ENCODE data around the gene FBXL19.

The FBXL19 gene

DNA sequence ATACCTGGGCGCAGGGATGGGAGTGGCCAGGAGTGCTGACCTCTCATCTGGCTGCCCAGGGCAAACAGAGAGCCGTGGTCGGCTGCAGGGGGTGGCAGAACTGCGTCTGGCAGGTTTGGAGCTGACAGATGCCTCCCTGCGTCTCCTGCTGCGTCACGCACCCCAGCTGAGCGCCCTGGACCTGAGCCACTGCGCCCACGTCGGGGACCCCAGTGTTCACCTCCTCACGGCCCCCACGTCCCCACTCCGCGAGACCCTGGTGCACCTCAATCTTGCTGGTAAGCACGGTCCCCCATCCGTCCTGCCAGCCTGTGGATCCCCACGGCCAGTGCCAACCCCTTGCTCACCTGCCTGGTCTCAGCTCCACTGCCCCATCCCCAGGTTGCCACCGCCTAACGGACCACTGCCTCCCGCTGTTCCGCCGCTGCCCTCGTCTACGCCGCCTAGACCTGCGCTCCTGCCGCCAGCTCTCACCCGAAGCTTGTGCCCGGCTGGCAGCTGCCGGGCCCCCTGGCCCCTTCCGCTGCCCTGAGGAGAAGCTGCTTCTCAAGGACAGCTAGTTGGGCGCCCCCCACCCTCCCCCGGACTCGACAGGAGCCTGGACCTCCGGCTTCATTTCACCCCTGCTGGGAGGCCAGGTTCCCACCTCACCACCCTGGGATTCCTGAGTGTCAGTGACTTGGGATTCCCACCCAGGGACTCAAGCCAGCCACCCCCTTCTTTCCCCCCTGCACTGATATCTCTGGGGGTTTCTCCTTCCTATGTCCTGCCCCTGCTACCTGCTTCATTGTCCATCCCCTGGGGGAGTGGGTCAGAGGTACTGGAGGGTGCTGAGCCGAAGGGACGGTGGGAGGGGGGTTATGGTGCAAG lies 23.5 kb downstream of the FBXL19 start:
- no peak for DNase-seq

- DNase-seq: no peak
Measured at GRCh38 chr16:30947541-30947858, 24.1 kb downstream of the FBXL19 start.

DNA sequence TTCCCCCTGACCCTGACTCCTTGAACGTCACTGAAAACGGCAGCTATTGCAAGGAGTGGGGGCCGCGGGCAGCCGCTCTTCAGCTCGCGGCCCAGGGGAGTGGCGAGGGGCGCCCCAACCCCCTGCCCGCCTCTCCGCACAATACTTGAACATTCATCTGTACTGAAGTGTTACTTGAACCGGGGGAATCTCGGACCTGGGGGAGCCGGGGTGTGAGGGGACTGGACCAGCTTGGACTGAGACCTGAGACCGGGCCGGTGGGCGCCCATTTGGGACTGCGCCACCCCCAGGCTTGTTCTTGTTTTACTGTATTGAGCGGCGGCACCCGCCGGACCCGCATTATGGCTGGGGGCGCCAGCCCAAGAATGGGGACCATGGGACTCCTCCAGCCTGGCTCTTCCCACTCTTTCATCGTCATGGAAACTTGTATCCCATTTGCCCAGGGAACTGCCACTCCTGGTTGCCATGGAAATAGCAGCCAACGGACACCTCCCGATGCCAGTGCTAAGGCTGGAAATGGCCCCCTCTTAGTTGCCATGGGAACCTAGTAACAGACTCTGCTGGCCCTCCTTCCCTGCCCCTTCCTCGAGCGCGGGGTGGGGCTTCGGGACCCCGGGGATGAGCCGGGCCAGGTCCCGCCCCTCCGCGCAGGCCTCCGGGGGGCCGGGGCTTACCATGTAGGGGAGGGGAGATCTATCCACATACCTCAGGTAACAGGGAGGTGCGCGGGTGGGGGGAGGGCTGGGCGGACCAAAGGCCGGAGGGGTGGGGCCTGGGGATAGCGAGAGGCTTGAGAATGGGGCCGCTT lies 24.7 kb downstream of the FBXL19 start:
- peak; percentile 11 for DNase-seq

- peak; percentile 44 for DNase-seq
Measured at GRCh38 chr16:30948667-30949649, 25.6 kb downstream of the FBXL19 start, which contains the start of gene ORAI3. Gene ORAI3 (plus strand): TSS chr16:30949068. CDS start chr16:30949290, 222 bp downstream.

GRCh38 chr16:30949650-30950515 lies 26.5 kb downstream of the FBXL19 start:
- DNase-seq: peak; percentile 16

DNA sequence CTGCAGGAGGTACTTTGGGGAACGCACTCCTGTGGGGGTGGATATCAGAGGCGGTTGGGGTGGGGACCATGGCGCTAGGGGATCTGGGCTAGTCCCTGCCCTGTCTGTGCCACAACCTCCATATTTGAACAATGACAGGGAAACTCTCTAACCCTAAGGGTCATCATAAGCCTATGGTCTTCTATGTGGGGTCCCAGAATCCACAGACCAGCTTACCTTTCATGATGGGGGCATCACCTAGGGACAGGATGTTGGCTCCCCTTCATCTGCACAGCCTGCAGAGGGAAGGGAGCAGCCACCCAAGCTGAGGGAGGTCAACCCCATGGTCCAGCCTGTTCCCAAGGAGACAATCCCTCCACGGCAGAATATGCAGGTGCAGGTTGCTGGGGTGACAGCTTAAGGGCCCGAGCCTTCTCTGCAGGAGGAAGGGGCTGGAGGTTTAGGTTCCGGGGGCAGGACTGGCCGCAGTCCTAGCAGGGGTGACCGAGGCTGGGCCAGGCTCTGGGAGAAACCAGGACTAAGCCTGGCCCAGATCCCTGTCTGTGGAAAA lies 27.2 kb downstream of the FBXL19 start:
- DNase-seq: no peak

- DNase-seq: no peak
Measured at GRCh38 chr16:30951193-30951592, 27.8 kb downstream of the FBXL19 start.

GRCh38 chr16:30951750-30952149 lies 28.4 kb downstream of the FBXL19 start:
- DNase-seq: no peak

GRCh38 chr16:30953111-30953510 lies 29.7 kb downstream of the FBXL19 start:
- no peak for DNase-seq

- peak; percentile 64 for DNase-seq
Measured at GRCh38 chr16:30953511-30954124, 30.2 kb downstream of the FBXL19 start.

GRCh38 chr16:30954993-30955392 lies 31.6 kb downstream of the FBXL19 start:
- no peak for DNase-seq

DNA sequence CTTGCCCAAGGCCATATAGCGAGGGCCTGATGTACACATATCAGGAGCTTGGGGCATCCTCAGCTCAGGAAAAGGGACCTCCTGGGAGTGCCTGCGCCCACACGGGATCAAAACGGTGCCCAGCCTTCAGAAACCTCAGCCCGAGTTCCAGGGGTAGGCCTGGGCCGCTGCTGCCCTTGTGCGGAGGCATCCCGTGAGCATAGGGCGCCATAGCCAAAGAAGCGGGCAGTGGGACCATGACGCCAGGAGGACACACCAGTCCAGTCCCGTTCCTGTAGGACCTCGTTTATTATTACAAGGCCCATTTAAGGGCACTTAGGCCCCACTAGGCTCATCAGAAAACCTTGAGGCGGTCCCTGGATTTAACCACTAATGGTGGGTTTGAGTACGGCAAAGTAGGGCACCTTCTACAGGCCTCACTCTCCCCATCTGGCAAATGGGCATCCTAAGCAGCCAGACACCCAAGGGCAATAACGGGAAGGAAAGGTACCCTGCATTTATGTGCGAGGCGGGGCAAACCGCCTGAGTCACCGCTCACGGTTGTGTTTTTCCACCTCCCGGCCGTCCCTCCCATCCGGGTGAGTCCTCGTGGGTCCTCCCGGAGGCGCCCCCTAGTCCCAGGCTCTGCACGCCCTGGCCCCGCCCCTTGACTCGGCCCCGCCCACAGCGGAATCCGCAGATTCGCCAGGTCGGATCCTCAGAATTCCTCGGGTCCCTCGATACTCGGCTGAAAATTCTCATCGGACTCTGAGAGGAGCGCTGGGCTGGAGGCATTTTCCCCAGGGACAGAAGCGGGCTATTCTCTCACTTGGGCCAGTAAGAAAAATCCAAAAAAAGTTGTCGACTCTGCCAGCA lies 33.5 kb downstream of the FBXL19 start:
- peak; percentile 91 for DNase-seq

GRCh38 chr16:30957456-30958174 lies 34.2 kb downstream of the FBXL19 start, which contains the start of gene SETD1A:
Gene SETD1A (plus strand): TSS chr16:30957754. CDS start chr16:30958732, 978 bp downstream.
- peak; percentile 96 for DNase-seq

GRCh38 chr16:30958175-30959079 lies 35.1 kb downstream of the FBXL19 start:
- DNase-seq: no peak

DNA sequence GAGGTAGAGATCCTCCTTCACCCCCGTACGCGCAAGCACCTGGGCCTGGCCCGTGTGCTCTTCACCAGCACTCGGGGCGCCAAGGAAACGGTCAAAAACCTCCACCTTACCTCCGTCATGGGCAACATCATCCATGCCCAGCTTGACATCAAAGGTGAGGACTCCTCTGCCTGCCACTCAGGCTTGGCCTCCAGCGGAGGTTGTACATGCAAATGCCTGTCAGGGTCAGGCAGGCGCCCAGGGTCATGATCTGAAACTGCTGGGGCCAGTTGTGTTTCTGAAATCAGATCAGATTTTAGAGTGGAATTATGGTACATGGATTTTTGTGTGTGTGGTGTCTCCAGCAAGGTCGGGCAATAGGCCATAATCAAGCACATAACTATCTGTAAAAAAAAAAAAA lies 38.0 kb downstream of the FBXL19 start:
- no peak for DNase-seq

GRCh38 chr16:30963925-30964511 lies 40.6 kb downstream of the FBXL19 start:
- no peak for DNase-seq

DNA sequence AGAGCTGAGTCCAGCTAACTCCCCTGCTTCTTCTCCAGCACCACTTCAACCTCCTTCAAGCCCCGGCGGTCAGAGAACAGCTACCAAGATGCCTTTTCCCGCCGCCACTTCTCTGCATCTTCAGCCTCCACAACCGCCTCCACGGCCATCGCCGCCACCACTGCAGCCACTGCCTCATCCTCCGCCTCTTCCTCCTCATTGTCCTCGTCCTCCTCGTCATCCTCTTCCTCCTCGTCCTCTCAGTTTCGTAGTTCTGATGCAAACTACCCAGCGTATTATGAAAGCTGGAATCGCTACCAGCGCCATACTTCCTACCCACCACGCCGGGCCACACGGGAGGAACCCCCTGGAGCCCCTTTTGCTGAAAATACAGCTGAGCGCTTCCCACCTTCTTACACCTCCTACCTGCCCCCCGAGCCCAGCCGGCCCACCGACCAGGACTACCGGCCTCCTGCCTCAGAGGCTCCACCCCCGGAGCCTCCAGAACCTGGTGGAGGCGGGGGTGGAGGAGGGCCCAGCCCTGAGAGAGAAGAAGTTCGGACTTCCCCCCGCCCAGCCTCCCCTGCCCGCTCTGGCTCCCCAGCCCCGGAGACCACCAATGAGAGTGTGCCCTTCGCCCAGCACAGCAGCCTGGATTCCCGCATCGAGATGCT lies 41.3 kb downstream of the FBXL19 start:
- DNase-seq: no peak
